ENCODE results near the gene PAX7. TPM values are rescaled to one million over a fixed set of nuclear protein-coding genes. Genes with fewer than 3 reads are reported as not detected.

The PAX7 gene
- total and polyA plus RNA-seq, 2 donors (not counting 1 experiment from before 2014, with no cell fraction given), result not detected

GRCh38 chr1:18636596-18637508 lies 6.2 kb downstream of the PAX7 start:
- DNase-seq, result no peak
- no peaks in the 10 kb centered on the region for H3K4me1 Mint-ChIP-seq
- H3K4me3 ChIP-seq (ENCODE audit: control extremely low read depth in 1 of 5, extremely low read depth in 1 of 5, insufficient read depth in 1 of 5, low read depth in 2 of 5, low read length in 4 of 5), result no peak overlapping the region

GRCh38 chr1:18637511-18637960 lies 6.9 kb downstream of the PAX7 start:
- DNase-seq, result no peak
- peaks cover 0 to 3% of the 10 kb centered on the region in 2 donors for H3K4me1 ChIP-seq (ENCODE audit: control insufficient read depth in 2 of 2, insufficient read depth in 2 of 2, low read length in 2 of 2)
- H3K9ac ChIP-seq (ENCODE audit: low read length), result no peak overlapping the region
- Mint-ChIP-seq H3K4me1 (no peaks in the 10 kb centered on the region), H3K27ac (no peak overlapping the region), H3K27me3 (peaks cover 89% of the 10 kb centered on the region), H3K9me3 (ENCODE audit: insufficient read depth) (no peaks in the 10 kb centered on the region), H3K4me3 (no peak overlapping the region)
- ATAC-seq (ENCODE audit: low read depth), result no peak
- H3K36me3 ChIP-seq (replicated peaks in 1 of 2; ENCODE audit: control extremely low read depth in 1 of 2, control insufficient read depth in 1 of 2, extremely low read depth in 1 of 2, insufficient read depth in 2 of 2, low read length in 1 of 2), result no peaks in the 10 kb centered on the region
- ChIA-PET POLR2A (no interaction called here), CTCF (no interaction called here)
- H3K27ac ChIP-seq (ENCODE audit: low read length in 2 of 2), result no peak overlapping the region
- H4K20me1 ChIP-seq (ENCODE audit: control insufficient read depth, insufficient read depth, low read length, poor library complexity, severe bottlenecking), result no peaks in the 10 kb centered on the region
- peaks cover 0 to 73% (median 46%) of the 10 kb centered on the region in 4 experiments for H3K27me3 ChIP-seq (replicated peaks in 1 of 4; ENCODE audit: control extremely low read depth in 1 of 4, control insufficient read depth in 3 of 4, insufficient read depth in 4 of 4, low read length in 3 of 4)
- TF ChIP-seq EZH2 (IDR thresholded peaks at IDR 0.05; ENCODE audit: borderline replicate concordance, insufficient read depth, low read depth, low read length, poor library complexity, severe bottlenecking), result no peak
- TF ChIP-seq, protein P1, sequence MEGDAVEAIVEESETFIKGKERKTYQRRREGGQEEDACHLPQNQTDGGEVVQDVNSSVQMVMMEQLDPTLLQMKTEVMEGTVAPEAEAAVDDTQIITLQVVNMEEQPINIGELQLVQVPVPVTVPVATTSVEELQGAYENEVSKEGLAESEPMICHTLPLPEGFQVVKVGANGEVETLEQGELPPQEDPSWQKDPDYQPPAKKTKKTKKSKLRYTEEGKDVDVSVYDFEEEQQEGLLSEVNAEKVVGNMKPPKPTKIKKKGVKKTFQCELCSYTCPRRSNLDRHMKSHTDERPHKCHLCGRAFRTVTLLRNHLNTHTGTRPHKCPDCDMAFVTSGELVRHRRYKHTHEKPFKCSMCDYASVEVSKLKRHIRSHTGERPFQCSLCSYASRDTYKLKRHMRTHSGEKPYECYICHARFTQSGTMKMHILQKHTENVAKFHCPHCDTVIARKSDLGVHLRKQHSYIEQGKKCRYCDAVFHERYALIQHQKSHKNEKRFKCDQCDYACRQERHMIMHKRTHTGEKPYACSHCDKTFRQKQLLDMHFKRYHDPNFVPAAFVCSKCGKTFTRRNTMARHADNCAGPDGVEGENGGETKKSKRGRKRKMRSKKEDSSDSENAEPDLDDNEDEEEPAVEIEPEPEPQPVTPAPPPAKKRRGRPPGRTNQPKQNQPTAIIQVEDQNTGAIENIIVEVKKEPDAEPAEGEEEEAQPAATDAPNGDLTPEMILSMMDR (IDR thresholded peaks at IDR 0.05), result no peak
- peaks cover 0 to 4% (median 0%) of the 10 kb centered on the region in 3 donors for H3K9me3 ChIP-seq (ENCODE audit: control extremely low read depth in 1 of 3, control insufficient read depth in 2 of 3, insufficient read depth in 1 of 3, low read length in 2 of 3)
- no peak overlapping the region for H3K4me2 ChIP-seq (replicated peaks; ENCODE audit: low read depth, low read length, poor library complexity, severe bottlenecking)
- H2AFZ ChIP-seq (ENCODE audit: insufficient read depth, low read depth, low read length, poor library complexity, severe bottlenecking), result no peak overlapping the region
- intact Hi-C loops (cut with micrococcal nuclease), result no loop called here
- WGBS (ENCODE audit: insufficient coverage), result 8% methylated on average over 23 of the region's 24 CpGs
- H3K4me3 ChIP-seq (ENCODE audit: control extremely low read depth in 1 of 5, extremely low read depth in 1 of 5, insufficient read depth in 1 of 5, low read depth in 2 of 5, low read length in 4 of 5), result no peak overlapping the region
- H3K79me2 ChIP-seq (ENCODE audit: control insufficient read depth, insufficient read depth, low read length), result no peaks in the 10 kb centered on the region

More at GRCh38 chr1:18636596-18637508, 6.2 kb downstream of the PAX7 start:
- no peak for TF ChIP-seq EZH2 (IDR thresholded peaks at IDR 0.05; ENCODE audit: borderline replicate concordance, insufficient read depth, low read depth, low read length, poor library complexity, severe bottlenecking)
- TF ChIP-seq, protein P1 (IDR thresholded peaks at IDR 0.05), result no peak
- Mint-ChIP-seq H3K4me3 (no peak overlapping the region), H3K27ac (no peak overlapping the region), H3K9me3 (ENCODE audit: insufficient read depth) (no peaks in the 10 kb centered on the region), H3K27me3 (peaks cover 89% of the 10 kb centered on the region)
- CTCF ChIA-PET, result no interaction called here
- POLR2A ChIA-PET, result no interaction called here
- H2AFZ ChIP-seq (ENCODE audit: insufficient read depth, low read depth, low read length, poor library complexity, severe bottlenecking), result no peak overlapping the region
- intact Hi-C loops (cut with micrococcal nuclease), result no loop called here
- H3K27ac ChIP-seq (ENCODE audit: low read length in 2 of 2), result no peak overlapping the region
- peaks cover 0 to 4% (median 0%) of the 10 kb centered on the region in 3 donors for H3K9me3 ChIP-seq (ENCODE audit: control extremely low read depth in 1 of 3, control insufficient read depth in 2 of 3, insufficient read depth in 1 of 3, low read length in 2 of 3)
- 10% methylated on average over 37 of the region's 52 CpGs for WGBS (ENCODE audit: insufficient coverage)
- H3K79me2 ChIP-seq (ENCODE audit: control insufficient read depth, insufficient read depth, low read length), result no peaks in the 10 kb centered on the region
- no peak overlapping the region for H3K4me2 ChIP-seq (replicated peaks; ENCODE audit: low read depth, low read length, poor library complexity, severe bottlenecking)
- H3K27me3 ChIP-seq (replicated peaks in 1 of 4; ENCODE audit: control extremely low read depth in 1 of 4, control insufficient read depth in 3 of 4, insufficient read depth in 4 of 4, low read length in 3 of 4), result peaks cover 0 to 79% (median 49%) of the 10 kb centered on the region in 4 experiments
- no peak overlapping the region for H3K9ac ChIP-seq (ENCODE audit: low read length)
- H3K36me3 ChIP-seq (replicated peaks in 1 of 2; ENCODE audit: control extremely low read depth in 1 of 2, control insufficient read depth in 1 of 2, extremely low read depth in 1 of 2, insufficient read depth in 2 of 2, low read length in 1 of 2), result no peaks in the 10 kb centered on the region
- no peak for ATAC-seq (ENCODE audit: low read depth)
- no peaks in the 10 kb centered on the region for H4K20me1 ChIP-seq (ENCODE audit: control insufficient read depth, insufficient read depth, low read length, poor library complexity, severe bottlenecking)
- H3K4me1 ChIP-seq (ENCODE audit: control insufficient read depth in 2 of 2, insufficient read depth in 2 of 2, low read length in 2 of 2), result peaks cover 0 to 3% of the 10 kb centered on the region in 2 donors

Measured in B cell (primary cell).